Testis (tissue), 2 donors: Measurements from ENCODE around the gene PZP.

ENCODE experiments used
- POLR2A ChIP-seq: fragments of 450-650 bp; IDR thresholded peaks from one replicate; pipeline ENCODE4 v1.6.1; 2017; ENCODE audit warnings: antibody characterized with exemption, mild to moderate bottlenecking, moderate library complexity
- TF ChIP-seq, protein P1 (sequence below), 3 experiments: fragments of 450-650 bp in 2 of 3; fragments of 200-600 bp in 1 of 3; sonication (generic) in 1 of 3; IDR thresholded peaks; one replicate each; pipeline ENCODE4 v1.5.1; 2016 to 2019; ENCODE audit warnings: antibody characterized with exemption in 3 of 3, mild to moderate bottlenecking in 2 of 3, moderate library complexity in 1 of 3

DNA sequence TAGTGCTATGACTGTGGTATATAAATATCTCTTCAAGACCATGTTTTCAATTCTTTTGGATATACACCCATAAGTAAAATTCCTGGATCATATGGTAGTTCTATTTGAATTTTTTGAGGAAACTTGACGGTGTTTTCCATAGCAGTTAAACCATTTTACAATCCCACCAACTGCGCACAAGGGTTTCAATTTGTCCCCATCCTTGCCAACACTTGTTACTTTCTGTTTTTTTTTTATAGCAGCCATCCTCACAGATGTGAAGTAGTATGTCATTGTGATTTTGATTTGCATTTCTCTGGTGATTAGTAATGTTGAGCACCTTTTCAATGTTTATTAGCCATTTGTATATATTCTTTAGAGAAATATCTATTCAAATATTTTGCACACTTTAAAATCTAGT lies 78.0 kb downstream of the PZP start:
- TF ChIP-seq, protein P1, sequence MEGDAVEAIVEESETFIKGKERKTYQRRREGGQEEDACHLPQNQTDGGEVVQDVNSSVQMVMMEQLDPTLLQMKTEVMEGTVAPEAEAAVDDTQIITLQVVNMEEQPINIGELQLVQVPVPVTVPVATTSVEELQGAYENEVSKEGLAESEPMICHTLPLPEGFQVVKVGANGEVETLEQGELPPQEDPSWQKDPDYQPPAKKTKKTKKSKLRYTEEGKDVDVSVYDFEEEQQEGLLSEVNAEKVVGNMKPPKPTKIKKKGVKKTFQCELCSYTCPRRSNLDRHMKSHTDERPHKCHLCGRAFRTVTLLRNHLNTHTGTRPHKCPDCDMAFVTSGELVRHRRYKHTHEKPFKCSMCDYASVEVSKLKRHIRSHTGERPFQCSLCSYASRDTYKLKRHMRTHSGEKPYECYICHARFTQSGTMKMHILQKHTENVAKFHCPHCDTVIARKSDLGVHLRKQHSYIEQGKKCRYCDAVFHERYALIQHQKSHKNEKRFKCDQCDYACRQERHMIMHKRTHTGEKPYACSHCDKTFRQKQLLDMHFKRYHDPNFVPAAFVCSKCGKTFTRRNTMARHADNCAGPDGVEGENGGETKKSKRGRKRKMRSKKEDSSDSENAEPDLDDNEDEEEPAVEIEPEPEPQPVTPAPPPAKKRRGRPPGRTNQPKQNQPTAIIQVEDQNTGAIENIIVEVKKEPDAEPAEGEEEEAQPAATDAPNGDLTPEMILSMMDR (IDR thresholded peaks at IDR 0.05): no peak
- no peak for TF ChIP-seq POLR2A
